Endodermal cell (in vitro differentiated cells): ENCODE measurements around the gene CRABP2. TPM values are rescaled to one million over a fixed set of nuclear protein-coding genes. Genes with fewer than 3 reads are reported as not detected.
A peak's percentile ranks its signal among the peaks of the same experiment; 100 is the strongest.

ENCODE experiments used
- DNase-seq: peaks from one replicate; pipeline ENCODE4 v3.0.0-alpha.2; 2017
- H3K27ac ChIP-seq: 2 replicates; pipeline ENCODE4 v1.5.1; 2013; ENCODE audit warnings: mild to moderate bottlenecking, low read depth, low read length, moderate library complexity
- H3K27me3 ChIP-seq: 2 replicates; pipeline ENCODE4 v1.6.1; 2013; ENCODE audit warnings: mild to moderate bottlenecking, low read length, moderate library complexity; ENCODE audit not compliant: insufficient read depth, control insufficient read depth, poor library complexity, severe bottlenecking
- H3K36me3 ChIP-seq: 2 replicates; pipeline ENCODE4 v1.7.0; 2013; ENCODE audit warnings: mild to moderate bottlenecking, low read length, moderate library complexity; ENCODE audit not compliant: control insufficient read depth, insufficient read depth
- H3K4me1 ChIP-seq: one replicate; pipeline ENCODE4 v1.7.0; 2013; ENCODE audit warnings: low read length; ENCODE audit not compliant: control insufficient read depth, insufficient read depth
- H3K4me3 ChIP-seq: 2 replicates; pipeline ENCODE4 v1.5.1; 2013; ENCODE audit warnings: mild to moderate bottlenecking, low read length, moderate library complexity
- H3K9ac ChIP-seq: 2 replicates; pipeline ENCODE4 v1.6.1; 2013; ENCODE audit warnings: mild to moderate bottlenecking, low read length, moderate library complexity; ENCODE audit not compliant: poor library complexity, severe bottlenecking; ENCODE audit errors: extremely low read depth
- H3K9me3 ChIP-seq: 2 replicates; pipeline ENCODE4 v1.6.1; 2013; ENCODE audit warnings: mild to moderate bottlenecking, low read length, moderate library complexity; ENCODE audit not compliant: control insufficient read depth
- H3K27ac Mint-ChIP-seq: 2 replicates; pipeline ENCODE4 v1.8.0; 2020; ENCODE audit warnings: mixed read lengths
- H3K27me3 Mint-ChIP-seq: 2 replicates; pipeline ENCODE4 v1.8.0; 2021; ENCODE audit warnings: mild to moderate bottlenecking, mixed read lengths; ENCODE audit not compliant: insufficient read depth
- H3K36me3 Mint-ChIP-seq: 2 replicates; pipeline ENCODE4 v1.8.0; 2020; ENCODE audit warnings: low read depth, mixed read lengths
- H3K4me1 Mint-ChIP-seq: 2 replicates; pipeline ENCODE4 v1.8.0; 2020; ENCODE audit warnings: mixed read lengths
- H3K4me3 Mint-ChIP-seq: 2 replicates; pipeline ENCODE4 v1.8.0; 2020; ENCODE audit warnings: mild to moderate bottlenecking, moderate library complexity, mixed read lengths
- H3K9me3 Mint-ChIP-seq: 2 replicates; pipeline ENCODE4 v1.8.0; 2020; ENCODE audit warnings: mild to moderate bottlenecking, mixed read lengths
- CTCF ChIP-seq: fragments of 200-600 bp; sonication (generic); conservative IDR thresholded peaks from 2 replicates; pipeline ENCODE4 v1.5.0; 2021; ENCODE audit warnings: antibody characterized with exemption, mild to moderate bottlenecking
- WGBS, 2 experiments: methylation state at CpG; one replicate each; pipeline versions ENCODE4 v1.1.5 to v1.1.7; 2013; ENCODE audit warnings: missing lambda C conversion rate in 2 of 2, mixed read lengths in 1 of 2; ENCODE audit not compliant: insufficient coverage in 1 of 2, insufficient read length in 1 of 2; 5-methylcytosine and 5-hydroxymethylcytosine counted together
- total RNA-seq, 2 donors: library from RNA; stranded (reverse); fragmentation: NEBNext Ultra II Directional in 1 of 2; extraction: Animal tissue kit (Norgen Biotek cat#: 25700) in 1 of 2; gene quantifications; 2 replicates in 1 of 2; 3 replicates in 1 of 2; pipeline ENCODE4 v1.2.1, GENCODE V29; 2021

Gene CRABP2
- total RNA-seq, 2 donors from 2014 or later, result 243 to 780 TPM

- Mint-ChIP-seq H3K9me3 (no peaks in the 10 kb centered on the region), H3K36me3 (peaks cover 29% of the 10 kb centered on the region), H3K4me1 (peaks cover 53% of the 10 kb centered on the region), H3K4me3 (no peak overlapping the region), H3K27me3 (no peaks in the 10 kb centered on the region), H3K27ac (no peak overlapping the region)
- H3K27me3 ChIP-seq, result no peaks in the 10 kb centered on the region
- no peak overlapping the region for H3K9ac ChIP-seq
- 69 to 100% methylated on average over 1 to 4 of the region's 4 CpGs for WGBS, 2 experiments
- no peak overlapping the region for H3K4me3 ChIP-seq
- H3K27ac ChIP-seq, result peak overlapping the region; percentile 84
- H3K36me3 ChIP-seq, result peaks cover 19% of the 10 kb centered on the region
- peak; percentile 65 for DNase-seq
- no peaks in the 10 kb centered on the region for H3K9me3 ChIP-seq
- TF ChIP-seq CTCF, result no peak
- H3K4me1 ChIP-seq, result peaks cover 19% of the 10 kb centered on the region
Measured at GRCh38 chr1:156670791-156671190, 34.6 kb downstream of the CRABP2 start.

GRCh38 chr1:156670359-156670758 lies 35.0 kb downstream of the CRABP2 start:
- peak; percentile 65 for DNase-seq
- no peak overlapping the region for H3K27ac Mint-ChIP-seq
- no peaks in the 10 kb centered on the region for H3K27me3 Mint-ChIP-seq

GRCh38 chr1:156669794-156670193 lies 35.6 kb downstream of the CRABP2 start:
- no peaks in the 10 kb centered on the region for H3K27me3 Mint-ChIP-seq
- Histone ChIP-seq H3K36me3 (peaks cover 19% of the 10 kb centered on the region), H3K9ac (no peak overlapping the region), H3K27me3 (no peaks in the 10 kb centered on the region), H3K4me1 (peaks cover 18% of the 10 kb centered on the region), H3K27ac (peak overlapping the region; percentile 84), H3K9me3 (no peaks in the 10 kb centered on the region), H3K4me3 (no peak overlapping the region)
- H3K36me3 Mint-ChIP-seq, result peaks cover 29% of the 10 kb centered on the region
- TF ChIP-seq CTCF, result no peak
- no peak overlapping the region for H3K4me3 Mint-ChIP-seq
- H3K27ac Mint-ChIP-seq, result no peak overlapping the region
- no peaks in the 10 kb centered on the region for H3K9me3 Mint-ChIP-seq
- H3K4me1 Mint-ChIP-seq, result peaks cover 51% of the 10 kb centered on the region
- WGBS, 2 experiments, result 68% methylated on average over 5 of the region's 5 CpGs; no CpG with 5 or more reads in 1 of the 2 experiments
- DNase-seq, result peak; percentile 66

More at GRCh38 chr1:156670359-156670758, 35.0 kb downstream of the CRABP2 start:
- Histone ChIP-seq H3K27me3 (no peaks in the 10 kb centered on the region), H3K9me3 (no peaks in the 10 kb centered on the region), H3K4me1 (peaks cover 18% of the 10 kb centered on the region), H3K4me3 (no peak overlapping the region), H3K9ac (no peak overlapping the region), H3K36me3 (peaks cover 19% of the 10 kb centered on the region), H3K27ac (peak overlapping the region; percentile 84)
- WGBS, 2 experiments, result 85 to 100% methylated on average over 4 to 6 of the region's 6 CpGs
- H3K36me3 Mint-ChIP-seq, result peaks cover 29% of the 10 kb centered on the region
- TF ChIP-seq CTCF, result no peak
- no peaks in the 10 kb centered on the region for H3K9me3 Mint-ChIP-seq
- H3K4me1 Mint-ChIP-seq, result peaks cover 53% of the 10 kb centered on the region
- no peak overlapping the region for H3K4me3 Mint-ChIP-seq
